ENCODE data around the gene KIF13A. TPM values are rescaled to one million over a fixed set of nuclear protein-coding genes. Genes with fewer than 3 reads are reported as not detected.

The KIF13A gene
- total RNA-seq, 1 experiment from 2014 or later = 14.1 TPM

DNA sequence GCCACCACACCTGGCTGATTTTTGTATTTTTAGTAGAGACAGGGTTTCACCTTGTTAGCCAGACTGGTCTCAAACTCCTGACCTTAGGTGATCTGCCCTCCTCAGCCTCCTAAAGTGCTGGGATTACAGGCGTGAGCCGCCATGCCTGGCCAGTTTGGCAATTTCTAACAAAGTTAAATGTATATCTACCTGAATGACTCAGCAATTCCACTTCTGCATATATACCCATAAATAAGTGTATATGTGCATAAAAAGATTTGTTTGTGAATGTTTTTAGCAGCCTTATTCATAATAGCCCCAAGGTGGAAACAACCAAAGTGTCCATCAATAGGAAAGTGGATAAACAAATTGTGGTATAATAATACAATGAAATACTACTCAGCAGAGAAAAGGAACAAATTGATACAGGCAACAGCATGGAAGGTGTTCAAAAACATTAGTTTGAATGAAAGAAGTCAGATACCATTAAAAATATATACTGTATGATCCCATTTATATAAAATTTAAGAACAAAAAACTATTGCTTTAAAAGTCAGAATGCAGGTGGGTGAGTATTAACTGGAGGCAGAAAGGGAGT is 44.3 kb upstream of the KIF13A start:
- TF ChIP-seq CTCF (IDR thresholded peaks at IDR 0.05; ENCODE audit: unreplicated experiment) = no peak
- Mint-ChIP-seq H3K36me3 (ENCODE audit: insufficient read depth, unreplicated experiment) (no peaks in the 10 kb centered on the region), H3K4me3 (ENCODE audit: low read depth, unreplicated experiment) (no peak overlapping the region), H3K27me3 (ENCODE audit: unreplicated experiment) (no peaks in the 10 kb centered on the region), H3K9me3 (ENCODE audit: low read depth, unreplicated experiment) (no peaks in the 10 kb centered on the region), H3K27ac (ENCODE audit: unreplicated experiment) (no peak overlapping the region), H3K4me1 (ENCODE audit: low read depth, unreplicated experiment) (no peaks in the 10 kb centered on the region)
- CTCF ChIA-PET = interaction anchor here (0.6 kb wide), 1 partner anchor 120 kb away, joined by 3 read pairs; no protein-coding TSS in a partner anchor
- intact Hi-C loops (cut with micrococcal nuclease; ENCODE audit: unreplicated experiment) = no loop called here
- BruUV-seq (replicated peaks) = no TSS peak
- no peak for DNase-seq

GRCh38 chr6:18031189-18031588 is 43.8 kb upstream of the KIF13A start:
- intact Hi-C loops (cut with micrococcal nuclease; ENCODE audit: unreplicated experiment) = no loop called here
- no peak for TF ChIP-seq CTCF (IDR thresholded peaks at IDR 0.05; ENCODE audit: unreplicated experiment)
- no peak overlapping the region for H3K4me3 Mint-ChIP-seq (ENCODE audit: low read depth, unreplicated experiment)
- no peaks in the 10 kb centered on the region for H3K36me3 Mint-ChIP-seq (ENCODE audit: insufficient read depth, unreplicated experiment)
- H3K9me3 Mint-ChIP-seq (ENCODE audit: low read depth, unreplicated experiment) = no peaks in the 10 kb centered on the region
- no peak for DNase-seq
- H3K27ac Mint-ChIP-seq (ENCODE audit: unreplicated experiment) = no peak overlapping the region
- no peaks in the 10 kb centered on the region for H3K27me3 Mint-ChIP-seq (ENCODE audit: unreplicated experiment)
- H3K4me1 Mint-ChIP-seq (ENCODE audit: low read depth, unreplicated experiment) = no peaks in the 10 kb centered on the region
- CTCF ChIA-PET = interaction anchor here (0.6 kb wide), 1 partner anchor 121 kb away, joined by 3 read pairs; no protein-coding TSS in a partner anchor
- no TSS peak for BruUV-seq (replicated peaks)

DNA sequence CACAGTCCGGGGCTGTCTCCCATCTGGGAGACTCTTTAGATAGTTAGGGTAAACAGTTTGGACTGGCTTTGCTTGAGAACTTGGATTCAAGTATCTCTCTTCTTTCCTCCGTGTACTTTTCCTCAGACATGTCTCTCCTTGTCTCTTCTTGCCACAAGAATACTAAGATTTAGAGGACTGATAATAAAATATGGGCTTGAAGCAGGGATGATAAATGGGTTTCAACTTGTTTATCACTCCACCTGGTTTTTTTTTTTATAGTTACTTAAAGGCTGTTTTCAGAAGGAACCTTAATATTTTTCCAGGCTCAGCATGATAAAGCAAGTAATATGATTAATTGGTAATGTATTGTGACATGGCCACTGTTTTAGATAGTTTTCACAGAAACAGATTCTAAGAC is 40.9 kb upstream of the KIF13A start:
- Mint-ChIP-seq H3K4me1 (ENCODE audit: low read depth, unreplicated experiment) (no peaks in the 10 kb centered on the region), H3K4me3 (ENCODE audit: low read depth, unreplicated experiment) (no peak overlapping the region), H3K9me3 (ENCODE audit: low read depth, unreplicated experiment) (no peaks in the 10 kb centered on the region), H3K27me3 (ENCODE audit: unreplicated experiment) (no peaks in the 10 kb centered on the region), H3K27ac (ENCODE audit: unreplicated experiment) (no peak overlapping the region), H3K36me3 (ENCODE audit: insufficient read depth, unreplicated experiment) (no peaks in the 10 kb centered on the region)
- intact Hi-C loops (cut with micrococcal nuclease; ENCODE audit: unreplicated experiment) = no loop called here
- no peak for DNase-seq
- no TSS peak for BruUV-seq (replicated peaks)
- CTCF ChIA-PET = no interaction called here
- TF ChIP-seq CTCF (IDR thresholded peaks at IDR 0.05; ENCODE audit: unreplicated experiment) = no peak

GRCh38 chr6:18025596-18025995 is 38.2 kb upstream of the KIF13A start:
- CTCF ChIA-PET = interaction anchor here (0.6 kb wide), 1 partner anchor 38 kb away, joined by 3 read pairs; no protein-coding TSS in a partner anchor
- Mint-ChIP-seq H3K9me3 (ENCODE audit: low read depth, unreplicated experiment) (no peaks in the 10 kb centered on the region), H3K4me1 (ENCODE audit: low read depth, unreplicated experiment) (no peaks in the 10 kb centered on the region), H3K27ac (ENCODE audit: unreplicated experiment) (no peak overlapping the region), H3K4me3 (ENCODE audit: low read depth, unreplicated experiment) (no peak overlapping the region), H3K27me3 (ENCODE audit: unreplicated experiment) (no peaks in the 10 kb centered on the region), H3K36me3 (ENCODE audit: insufficient read depth, unreplicated experiment) (no peaks in the 10 kb centered on the region)
- TF ChIP-seq CTCF (IDR thresholded peaks at IDR 0.05; ENCODE audit: unreplicated experiment) = no peak
- no TSS peak for BruUV-seq (replicated peaks)
- no peak for DNase-seq
- intact Hi-C loops (cut with micrococcal nuclease; ENCODE audit: unreplicated experiment) = no loop called here

Measured in Calu3 (cell line).